ENCODE results near the gene PCDHA3.
A peak's percentile ranks its signal among the peaks of the same experiment; 100 is the strongest.
"Not testable (repeated sequence)": the region's sequence is repeated elsewhere in the genome, so short reads cannot be mapped to it uniquely, and the experiment has no call there.

The PCDHA3 gene

DNA sequence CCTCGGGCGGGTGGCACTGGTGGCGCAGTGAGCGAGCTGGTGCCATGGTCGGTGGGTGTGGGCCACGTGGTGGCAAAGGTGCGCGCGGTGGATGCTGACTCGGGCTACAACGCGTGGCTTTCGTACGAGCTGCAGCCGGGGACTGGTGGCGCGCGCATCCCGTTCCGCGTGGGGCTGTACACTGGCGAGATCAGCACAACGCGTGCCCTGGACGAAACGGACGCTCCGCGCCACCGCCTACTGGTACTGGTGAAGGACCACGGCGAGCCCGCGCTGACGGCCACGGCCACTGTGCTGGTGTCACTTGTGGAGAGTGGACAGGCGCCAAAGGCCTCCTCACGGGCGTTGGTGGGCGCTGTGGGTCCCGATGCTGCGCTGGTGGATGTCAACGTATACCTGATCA lies 8.0 kb downstream of the PCDHA3 start:
- FAIRE-seq (no peak), DNase-seq (ENCODE audit: low spot score) (no peak)

DNA sequence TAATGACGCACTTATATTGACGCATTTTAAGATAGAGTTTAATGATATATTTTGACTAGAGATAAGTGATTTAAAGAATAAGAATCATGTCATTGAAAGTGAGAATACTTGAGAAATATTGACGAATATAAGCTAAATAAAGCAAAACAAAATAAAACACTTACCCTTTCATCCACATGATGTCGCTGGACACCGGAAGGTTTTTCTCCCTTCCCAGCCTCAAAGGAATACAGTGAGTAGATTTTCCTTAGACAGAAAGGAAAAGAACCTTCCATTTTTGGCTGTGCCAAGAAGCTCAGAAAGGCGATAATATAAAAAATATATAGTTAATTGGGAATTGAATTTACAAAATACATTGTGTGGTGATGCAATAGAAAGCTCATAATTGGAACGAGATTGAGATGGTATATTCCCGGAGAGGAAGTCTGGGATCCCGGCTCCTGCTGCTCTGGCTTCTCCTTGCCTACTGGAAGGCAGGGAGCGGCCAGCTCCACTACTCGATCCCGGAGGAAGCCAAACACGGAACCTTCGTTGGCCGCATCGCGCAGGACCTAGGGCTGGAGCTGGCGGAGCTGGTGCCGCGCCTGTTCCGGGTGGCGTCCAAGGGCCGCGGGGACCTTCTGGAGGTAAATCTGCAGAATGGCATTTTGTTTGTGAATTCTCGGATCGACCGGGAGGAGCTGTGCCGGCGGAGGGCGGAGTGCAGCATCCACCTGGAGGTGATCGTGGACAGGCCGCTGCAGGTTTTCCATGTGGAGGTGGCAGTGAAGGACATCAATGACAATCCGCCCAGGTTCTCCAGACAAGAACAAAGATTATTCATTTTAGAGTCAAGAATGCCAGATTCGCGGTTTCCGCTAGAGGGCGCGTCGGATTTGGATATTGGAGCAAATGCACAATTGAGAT lies 20.8 kb downstream of the PCDHA3 start, which contains the start of gene PCDHA5:
Gene PCDHA5, plus strand, starts transcription at position 239 of the 906 bp plus-strand sequence.
- no peak for FAIRE-seq
- DNase-seq (ENCODE audit: low spot score): peak; percentile 47

DNA sequence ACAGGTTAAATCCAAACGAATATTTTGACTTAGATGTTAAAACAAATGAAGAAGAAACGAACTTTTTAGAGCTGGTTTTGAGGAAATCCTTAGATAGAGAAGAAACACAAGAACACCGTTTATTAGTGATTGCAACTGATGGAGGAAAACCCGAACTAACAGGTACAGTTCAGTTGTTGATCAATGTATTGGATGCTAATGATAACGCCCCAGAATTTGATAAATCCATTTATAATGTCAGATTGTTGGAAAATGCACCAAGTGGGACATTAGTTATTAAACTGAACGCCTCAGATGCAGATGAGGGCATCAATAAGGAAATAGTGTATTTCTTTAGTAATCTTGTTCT lies 21.4 kb downstream of the PCDHA3 start:
- FAIRE-seq: no peak

DNA sequence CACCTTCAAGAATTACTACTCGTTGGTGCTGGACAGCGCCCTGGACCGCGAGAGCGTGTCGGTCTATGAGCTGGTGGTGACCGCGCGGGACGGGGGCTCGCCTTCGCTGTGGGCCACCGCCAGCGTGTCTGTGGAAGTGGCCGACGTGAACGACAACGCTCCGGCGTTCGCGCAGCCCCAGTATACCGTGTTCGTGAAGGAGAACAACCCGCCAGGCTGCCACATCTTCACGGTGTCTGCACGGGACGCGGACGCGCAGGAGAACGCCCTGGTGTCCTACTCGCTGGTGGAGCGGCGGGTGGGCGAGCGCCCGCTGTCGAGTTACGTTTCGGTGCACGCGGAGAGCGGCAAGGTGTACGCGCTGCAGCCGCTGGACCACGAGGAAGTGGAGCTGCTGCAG lies 22.1 kb downstream of the PCDHA3 start:
- DNase-seq (ENCODE audit: low spot score); FAIRE-seq: not testable (repeated sequence)

More for the DNA sequence above, 21.4 kb downstream of the PCDHA3 start:
- DNase-seq (ENCODE audit: low spot score): no peak

DNA sequence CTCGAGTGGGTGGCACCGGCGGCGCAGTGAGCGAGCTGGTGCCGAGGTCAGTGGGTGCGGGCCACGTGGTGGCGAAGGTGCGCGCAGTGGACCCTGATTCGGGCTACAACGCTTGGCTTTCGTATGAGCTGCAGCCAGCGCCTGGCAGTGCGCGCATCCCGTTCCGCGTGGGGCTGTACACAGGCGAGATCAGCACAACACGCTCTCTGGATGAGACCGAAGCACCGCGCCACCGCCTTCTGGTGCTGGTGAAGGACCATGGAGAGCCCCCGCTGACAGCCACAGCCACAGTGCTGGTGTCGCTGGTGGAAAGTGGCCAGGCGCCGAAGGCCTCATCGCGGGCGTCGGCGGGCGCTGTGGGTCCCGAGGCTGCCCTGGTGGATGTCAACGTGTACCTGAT lies 22.6 kb downstream of the PCDHA3 start:
- FAIRE-seq (no peak), DNase-seq (ENCODE audit: low spot score) (no peak)

DNA sequence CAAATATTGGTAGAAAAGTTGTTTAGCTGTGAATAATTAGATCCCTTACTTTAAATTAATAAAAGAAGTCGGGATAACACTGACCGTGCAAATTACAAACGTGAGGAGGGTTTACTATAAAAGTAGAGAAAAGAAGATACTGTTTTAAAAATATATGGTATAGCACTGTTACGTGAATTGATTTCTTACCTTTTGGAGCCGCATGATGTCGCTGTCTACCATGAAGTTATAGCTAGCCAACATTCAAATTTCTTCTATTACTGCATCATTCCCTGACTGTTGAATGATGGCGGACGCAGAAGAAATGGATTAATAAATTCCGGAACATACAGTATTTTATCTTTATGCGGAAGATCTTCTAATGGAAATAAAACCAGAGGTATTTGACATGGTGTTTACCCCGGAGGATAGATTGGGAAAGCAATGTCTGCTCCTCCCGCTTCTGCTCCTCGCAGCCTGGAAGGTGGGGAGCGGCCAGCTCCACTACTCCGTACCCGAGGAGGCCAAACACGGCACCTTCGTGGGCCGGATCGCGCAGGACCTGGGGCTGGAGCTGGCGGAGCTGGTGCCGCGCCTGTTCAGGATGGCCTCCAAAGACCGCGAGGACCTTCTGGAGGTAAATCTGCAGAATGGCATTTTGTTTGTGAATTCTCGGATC lies 27.0 kb downstream of the PCDHA3 start, which contains the start of gene PCDHA6:
Gene PCDHA6, plus strand, starts transcription at position 257 of the 658 bp plus-strand sequence. Its CDS starts 132 bp downstream, at position 389.
- peak; percentile 50 for FAIRE-seq
- peak; percentile 8 for DNase-seq (ENCODE audit: low spot score)

DNA sequence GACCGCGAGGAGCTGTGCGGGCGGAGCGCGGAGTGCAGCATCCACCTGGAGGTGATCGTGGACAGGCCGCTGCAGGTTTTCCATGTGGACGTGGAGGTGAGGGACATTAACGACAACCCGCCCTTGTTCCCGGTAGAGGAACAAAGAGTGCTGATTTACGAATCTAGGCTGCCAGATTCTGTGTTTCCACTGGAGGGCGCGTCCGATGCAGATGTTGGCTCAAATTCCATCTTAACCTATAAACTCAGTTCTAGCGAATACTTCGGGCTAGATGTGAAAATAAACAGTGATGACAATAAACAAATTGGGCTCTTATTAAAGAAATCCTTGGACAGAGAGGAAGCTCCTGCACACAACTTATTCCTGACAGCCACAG lies 27.5 kb downstream of the PCDHA3 start:
- peak; percentile 28 for DNase-seq (ENCODE audit: low spot score)
- no peak for FAIRE-seq

DNA sequence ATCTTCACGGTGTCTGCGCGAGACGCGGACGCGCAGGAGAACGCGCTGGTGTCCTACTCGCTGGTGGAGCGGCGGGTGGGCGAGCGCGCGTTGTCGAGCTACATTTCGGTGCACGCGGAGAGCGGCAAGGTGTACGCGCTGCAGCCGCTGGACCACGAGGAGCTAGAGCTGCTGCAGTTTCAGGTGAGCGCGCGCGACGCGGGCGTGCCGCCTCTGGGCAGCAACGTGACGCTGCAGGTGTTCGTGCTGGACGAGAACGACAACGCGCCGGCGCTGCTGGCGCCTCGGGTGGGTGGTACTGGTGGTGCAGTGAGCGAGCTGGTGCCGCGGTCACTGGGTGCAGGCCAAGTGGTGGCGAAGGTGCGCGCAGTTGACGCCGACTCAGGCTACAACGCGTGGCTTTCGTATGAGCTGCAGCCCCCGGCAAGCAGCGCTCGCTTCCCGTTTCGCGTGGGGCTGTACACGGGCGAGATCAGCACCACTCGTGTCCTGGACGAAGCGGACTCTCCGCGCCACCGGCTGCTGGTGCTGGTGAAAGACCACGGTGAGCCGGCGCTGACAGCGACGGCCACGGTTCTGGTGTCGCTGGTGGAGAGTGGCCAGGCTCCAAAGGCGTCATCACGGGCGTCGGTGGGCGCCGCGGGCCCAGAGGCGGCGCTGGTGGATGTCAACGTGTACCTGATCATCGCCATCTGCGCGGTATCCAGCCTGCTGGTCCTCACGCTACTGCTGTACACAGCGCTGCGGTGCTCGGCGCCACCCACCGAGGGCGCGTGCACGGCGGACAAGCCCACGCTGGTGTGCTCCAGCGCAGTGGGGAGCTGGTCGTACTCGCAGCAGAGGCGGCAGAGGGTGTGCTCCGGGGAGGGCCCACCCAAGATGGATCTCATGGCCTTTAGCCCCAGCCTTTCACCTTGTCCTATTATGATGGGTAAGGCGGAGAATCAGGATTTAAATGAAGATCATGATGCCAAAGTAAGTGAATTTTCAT lies 28.9 kb downstream of the PCDHA3 start:
- not testable (repeated sequence) for DNase-seq (ENCODE audit: low spot score); FAIRE-seq

DNA sequence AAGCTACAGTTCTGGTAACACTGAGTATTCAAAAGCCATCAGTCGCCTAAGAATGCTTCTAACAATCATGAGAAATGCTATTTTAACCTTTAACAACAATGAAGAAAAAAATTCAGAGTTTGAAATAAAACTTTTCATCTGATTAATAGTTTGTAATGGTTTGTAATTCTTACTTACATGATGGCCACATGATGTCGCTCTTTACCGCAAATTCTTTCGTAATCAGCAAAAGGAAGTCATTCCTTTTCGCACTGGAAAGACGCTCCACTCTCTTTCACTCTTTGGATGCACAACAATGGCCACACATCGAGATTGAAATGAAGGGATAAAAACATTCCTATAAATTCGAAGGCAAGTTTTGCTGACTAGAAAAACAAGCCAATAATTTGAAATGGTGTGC lies 33.1 kb downstream of the PCDHA3 start, which contains the start of gene PCDHA7:
Gene PCDHA7, plus strand, starts transcription at position 277 of the 400 bp plus-strand sequence. Its CDS starts 115 bp downstream, at position 392.
- no peak for DNase-seq (ENCODE audit: low spot score)
- FAIRE-seq: no peak

DNA sequence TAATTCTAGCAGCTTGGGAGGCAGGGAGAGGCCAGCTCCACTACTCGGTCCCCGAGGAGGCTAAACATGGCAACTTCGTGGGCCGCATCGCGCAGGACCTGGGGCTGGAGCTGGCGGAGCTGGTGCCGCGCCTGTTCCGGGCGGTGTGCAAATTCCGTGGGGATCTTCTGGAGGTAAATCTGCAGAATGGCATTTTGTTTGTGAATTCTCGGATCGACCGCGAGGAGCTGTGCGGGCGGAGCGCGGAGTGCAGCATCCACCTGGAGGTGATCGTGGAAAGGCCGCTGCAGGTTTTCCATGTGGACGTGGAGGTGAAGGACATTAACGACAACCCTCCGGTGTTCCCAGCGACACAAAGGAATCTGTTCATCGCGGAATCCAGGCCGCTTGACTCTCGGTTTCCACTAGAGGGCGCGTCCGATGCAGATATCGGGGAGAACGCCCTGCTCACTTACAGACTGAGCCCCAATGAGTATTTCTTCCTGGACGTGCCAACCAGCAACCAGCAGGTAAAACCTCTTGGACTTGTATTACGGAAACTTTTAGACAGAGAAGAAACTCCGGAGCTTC lies 33.7 kb downstream of the PCDHA3 start:
- not testable (repeated sequence) for FAIRE-seq; DNase-seq (ENCODE audit: low spot score)

DNA sequence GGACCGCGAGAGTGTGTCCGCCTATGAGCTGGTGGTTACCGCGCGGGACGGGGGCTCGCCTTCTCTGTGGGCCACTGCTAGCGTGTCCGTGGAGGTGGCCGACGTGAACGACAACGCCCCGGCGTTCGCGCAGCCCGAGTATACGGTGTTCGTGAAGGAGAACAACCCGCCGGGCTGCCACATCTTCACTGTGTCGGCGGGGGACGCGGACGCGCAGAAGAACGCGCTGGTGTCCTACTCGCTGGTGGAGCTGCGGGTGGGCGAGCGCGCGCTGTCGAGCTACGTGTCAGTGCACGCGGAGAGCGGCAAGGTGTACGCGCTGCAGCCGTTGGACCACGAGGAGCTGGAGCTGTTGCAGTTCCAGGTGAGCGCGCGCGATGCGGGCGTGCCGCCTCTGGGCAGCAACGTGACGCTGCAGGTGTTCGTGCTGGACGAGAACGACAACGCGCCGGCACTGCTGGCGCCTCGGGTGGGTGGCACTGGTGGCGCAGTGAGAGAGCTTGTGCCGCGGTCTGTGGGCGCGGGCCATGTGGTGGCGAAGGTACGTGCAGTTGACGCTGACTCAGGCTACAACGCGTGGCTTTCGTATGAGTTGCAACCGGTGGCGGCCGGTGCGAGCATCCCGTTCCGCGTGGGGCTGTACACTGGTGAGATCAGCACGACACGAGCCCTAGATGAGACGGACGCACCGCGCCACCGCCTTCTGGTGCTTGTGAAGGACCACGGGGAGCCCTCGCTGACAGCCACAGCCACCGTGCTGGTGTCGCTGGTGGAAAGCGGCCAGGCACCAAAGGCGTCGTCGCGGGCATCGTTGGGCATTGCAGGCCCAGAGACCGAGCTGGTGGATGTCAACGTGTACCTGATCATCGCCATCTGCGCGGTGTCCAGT lies 35.0 kb downstream of the PCDHA3 start:
- FAIRE-seq: no peak
- no peak for DNase-seq (ENCODE audit: low spot score)

DNA sequence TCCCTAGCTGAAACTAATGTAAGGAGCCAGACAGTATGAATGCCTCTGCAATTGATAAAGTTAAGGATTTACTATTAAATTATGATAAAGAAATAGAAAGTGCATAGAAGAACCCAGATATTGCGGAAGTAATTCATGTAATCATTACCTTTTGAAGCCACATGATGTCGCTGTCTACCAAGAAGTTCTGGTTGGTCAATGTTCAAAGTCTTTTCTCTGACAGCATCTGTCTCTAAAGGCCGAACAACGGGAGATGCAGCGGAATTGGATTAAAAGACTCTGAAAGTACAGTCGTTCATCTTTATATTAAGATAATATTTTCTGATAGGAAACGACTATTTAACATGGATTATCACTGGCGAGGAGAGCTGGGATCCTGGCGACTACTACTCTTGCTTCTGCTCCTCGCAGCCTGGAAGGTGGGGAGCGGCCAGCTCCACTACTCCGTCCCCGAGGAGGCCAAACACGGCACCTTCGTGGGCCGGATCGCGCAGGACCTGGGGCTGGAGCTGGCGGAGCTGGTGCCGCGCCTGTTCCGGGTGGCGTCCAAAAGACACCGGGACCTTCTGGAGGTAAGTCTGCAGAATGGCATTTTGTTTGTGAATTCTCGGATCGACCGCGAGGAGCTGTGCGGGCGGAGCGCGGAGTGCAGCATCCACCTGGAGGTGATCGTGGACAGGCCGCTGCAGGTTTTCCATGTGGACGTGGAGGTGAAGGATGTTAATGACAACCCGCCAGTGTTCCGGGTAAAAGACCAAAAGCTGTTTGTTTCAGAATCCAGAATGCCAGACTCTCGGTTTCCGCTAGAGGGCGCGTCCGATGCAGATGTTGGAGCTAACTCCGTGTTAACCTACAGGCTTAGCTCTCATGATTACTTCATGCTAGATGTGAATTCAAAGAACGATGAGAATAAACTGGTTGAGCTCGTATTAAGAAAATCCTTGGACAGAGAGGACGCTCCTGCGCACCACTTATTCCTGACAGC lies 40.4 kb downstream of the PCDHA3 start, which contains the start of gene PCDHA8:
Gene PCDHA8, plus strand, starts transcription at position 210 of the 985 bp plus-strand sequence. Its CDS starts 135 bp downstream, at position 345.
- no peak for FAIRE-seq
- peak; percentile 39 for DNase-seq (ENCODE audit: low spot score)

DNA sequence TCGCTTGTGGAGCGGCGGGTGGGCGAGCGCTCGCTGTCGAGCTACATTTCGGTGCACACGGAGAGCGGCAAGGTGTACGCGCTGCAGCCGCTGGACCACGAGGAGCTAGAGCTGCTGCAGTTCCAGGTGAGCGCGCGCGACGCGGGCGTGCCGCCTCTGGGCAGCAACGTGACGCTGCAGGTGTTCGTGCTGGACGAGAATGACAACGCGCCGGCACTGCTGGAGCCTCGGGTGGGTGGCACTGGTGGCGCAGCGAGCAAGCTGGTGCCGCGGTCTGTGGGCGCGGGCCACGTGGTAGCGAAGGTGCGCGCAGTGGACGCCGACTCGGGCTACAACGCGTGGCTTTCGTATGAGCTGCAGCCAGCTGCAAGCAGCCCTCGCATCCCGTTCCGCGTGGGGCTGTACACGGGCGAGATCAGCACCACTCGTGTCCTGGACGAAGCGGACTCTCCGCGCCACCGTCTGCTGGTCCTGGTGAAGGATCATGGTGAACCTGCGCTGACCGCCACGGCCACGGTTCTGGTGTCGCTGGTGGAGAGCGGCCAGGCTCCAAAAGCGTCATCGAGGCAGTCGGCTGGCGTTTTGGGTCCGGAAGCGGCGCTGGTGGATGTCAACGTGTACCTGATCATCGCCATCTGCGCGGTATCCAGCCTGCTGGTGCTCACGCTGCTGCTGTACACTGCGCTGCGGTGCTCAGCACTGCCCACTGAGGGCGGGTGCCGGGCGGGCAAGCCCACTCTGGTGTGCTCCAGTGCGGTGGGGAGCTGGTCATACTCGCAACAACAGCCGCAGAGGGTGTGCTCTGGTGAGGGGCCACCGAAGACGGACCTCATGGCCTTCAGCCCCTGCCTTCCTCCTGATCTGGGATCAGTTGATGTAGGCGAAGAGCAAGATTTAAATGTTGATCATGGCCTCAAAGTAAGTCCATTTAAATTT lies 42.2 kb downstream of the PCDHA3 start:
- no peak for FAIRE-seq
- no peak for DNase-seq (ENCODE audit: low spot score)

DNA sequence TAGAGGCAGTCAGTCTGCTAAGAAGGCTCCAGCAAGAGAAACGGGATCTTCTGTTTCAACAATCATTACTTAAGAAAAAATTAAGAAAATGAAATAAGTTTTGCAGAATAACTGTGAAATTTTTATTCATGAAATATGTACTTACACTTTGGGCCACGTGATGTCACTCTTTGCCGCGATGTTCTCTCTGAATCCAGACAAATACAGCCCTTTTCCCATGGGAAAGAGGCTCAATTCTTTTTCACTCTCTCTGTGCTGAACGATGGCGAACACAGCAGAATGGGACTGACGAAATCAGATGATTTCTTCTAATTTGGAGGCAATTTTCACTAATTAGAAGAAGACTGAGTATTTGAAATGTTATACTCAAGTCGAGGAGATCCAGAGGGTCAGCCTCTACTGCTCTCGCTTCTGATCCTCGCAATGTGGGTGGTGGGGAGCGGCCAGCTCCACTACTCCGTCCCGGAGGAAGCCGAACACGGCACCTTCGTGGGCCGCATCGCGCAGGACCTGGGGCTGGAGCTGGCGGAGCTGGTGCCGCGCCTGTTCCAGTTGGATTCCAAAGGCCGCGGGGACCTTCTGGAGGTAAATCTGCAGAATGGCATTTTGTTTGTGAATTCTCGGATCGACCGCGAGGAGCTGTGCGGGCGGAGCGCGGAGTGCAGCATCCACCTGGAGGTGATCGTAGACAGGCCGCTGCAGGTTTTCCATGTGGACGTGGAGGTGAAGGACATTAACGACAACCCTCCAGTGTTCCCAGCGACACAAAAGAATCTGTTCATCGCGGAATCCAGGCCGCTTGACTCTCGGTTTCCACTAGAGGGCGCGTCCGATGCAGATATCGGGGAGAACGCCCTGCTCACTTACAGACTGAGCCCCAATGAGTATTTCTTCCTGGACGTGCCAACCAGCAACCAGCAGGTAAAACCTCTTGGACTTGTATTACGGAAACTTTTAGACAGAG lies 47.6 kb downstream of the PCDHA3 start, which contains the start of gene PCDHA9:
Gene PCDHA9, plus strand, starts transcription at position 244 of the 964 bp plus-strand sequence. Its CDS starts 114 bp downstream, at position 358.
- FAIRE-seq; DNase-seq (ENCODE audit: low spot score): not testable (repeated sequence)

DNA sequence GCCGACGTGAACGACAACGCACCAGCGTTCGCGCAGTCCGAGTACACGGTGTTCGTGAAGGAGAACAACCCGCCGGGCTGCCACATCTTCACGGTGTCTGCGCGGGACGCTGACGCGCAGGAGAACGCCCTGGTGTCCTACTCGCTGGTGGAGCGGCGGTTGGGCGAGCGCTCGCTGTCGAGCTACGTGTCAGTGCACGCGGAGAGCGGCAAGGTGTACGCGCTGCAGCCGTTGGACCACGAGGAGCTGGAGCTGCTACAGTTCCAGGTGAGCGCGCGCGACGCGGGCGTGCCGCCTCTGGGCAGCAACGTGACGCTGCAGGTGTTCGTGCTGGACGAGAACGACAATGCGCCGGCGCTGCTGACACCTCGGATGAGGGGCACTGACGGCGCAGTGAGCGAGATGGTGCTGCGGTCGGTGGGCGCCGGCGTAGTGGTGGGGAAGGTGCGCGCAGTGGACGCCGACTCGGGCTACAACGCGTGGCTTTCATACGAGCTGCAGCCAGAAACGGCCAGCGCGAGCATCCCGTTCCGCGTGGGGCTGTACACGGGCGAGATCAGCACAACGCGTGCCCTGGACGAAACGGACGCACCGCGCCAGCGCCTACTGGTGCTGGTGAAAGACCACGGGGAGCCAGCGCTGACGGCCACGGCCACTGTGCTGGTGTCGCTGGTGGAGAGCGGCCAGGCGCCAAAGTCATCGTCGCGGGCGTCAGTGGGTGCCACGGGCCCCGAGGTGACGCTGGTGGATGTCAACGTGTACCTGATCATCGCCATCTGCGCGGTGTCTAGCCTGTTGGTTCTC lies 49.2 kb downstream of the PCDHA3 start:
- FAIRE-seq: peak; percentile 9
- not testable (repeated sequence) for DNase-seq (ENCODE audit: low spot score)
